Middle frontal gyrus (tissue), 1 donor: ENCODE results near the gene RNF125.
"Not testable (repeated sequence)": the region's sequence is repeated elsewhere in the genome, so short reads cannot be mapped to it uniquely, and the experiment has no call there.

Experiments used
- DNase-seq: peaks from one replicate; pipeline ENCODE4 v3.0.0-alpha.2; 2015; ENCODE audit warnings: low spot score; ENCODE audit errors: extremely low spot score

RNF125 gene

DNA sequence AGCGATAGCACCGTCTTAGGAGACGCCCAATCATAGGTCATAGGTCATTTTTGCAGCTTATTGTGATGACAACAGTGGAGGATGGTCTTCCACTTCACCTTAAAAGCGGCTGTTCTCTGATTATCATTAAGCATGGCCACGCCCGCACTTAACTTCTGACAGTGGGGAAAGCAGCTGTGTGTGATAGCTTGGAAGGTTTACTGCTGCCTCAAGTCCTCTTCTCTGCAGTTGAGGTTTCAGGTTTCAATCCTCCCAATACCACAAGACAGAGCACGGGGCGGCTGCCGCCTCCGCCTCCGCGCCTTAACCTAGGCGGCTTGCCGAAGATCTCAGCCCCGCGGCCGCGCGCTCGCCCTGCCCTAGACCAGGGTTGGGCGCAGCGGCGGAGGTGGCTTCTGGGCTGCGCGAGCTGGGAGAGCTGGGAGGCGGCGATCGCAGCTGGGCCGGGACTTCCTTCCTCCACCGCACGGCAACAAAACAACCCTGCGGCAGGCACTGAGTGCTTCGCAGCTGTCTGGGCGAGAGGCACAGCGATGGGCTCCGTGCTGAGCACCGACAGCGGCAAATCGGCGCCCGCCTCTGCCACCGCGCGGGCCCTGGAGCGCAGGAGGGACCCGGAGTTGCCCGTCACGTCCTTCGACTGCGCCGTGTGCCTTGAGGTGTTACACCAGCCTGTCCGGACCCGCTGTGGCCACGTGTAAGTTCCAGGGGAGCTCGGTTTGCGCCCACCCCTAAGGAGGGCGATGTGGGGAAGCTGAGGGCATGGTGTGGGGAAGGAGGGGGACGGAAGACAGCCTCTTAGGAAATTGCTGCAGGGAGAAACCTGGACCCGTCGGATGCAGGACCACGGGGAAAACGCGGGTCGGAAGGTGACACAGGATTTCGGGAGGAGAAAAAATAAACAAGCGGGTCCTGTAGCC is at the start of gene RNF125:
RNF125 (plus strand) TSS at position 495 of the 920 bp plus-strand sequence; CDS start at position 534, 39 bp downstream.
- peak; percentile 60 for DNase-seq

DNA sequence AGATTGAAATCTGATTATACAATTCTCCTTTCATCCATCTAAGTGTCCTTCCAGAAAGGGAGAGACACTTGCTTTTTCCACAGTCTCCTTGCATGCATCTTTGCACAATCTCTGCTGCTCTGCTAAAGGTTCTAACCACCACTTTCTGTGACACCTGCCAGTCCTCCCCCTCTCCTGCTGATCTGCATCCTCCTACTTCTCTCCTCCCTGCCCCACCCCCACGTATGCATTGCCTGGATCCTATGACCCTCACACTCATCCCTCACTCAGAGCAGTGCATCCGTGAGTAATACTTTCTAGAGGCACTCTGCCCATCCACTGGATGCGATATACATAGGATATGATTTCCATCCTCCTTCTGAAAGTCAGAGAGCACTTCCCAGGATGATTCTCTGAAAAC is 48.0 kb upstream of the RNF125 start:
- DNase-seq = no peak

DNA sequence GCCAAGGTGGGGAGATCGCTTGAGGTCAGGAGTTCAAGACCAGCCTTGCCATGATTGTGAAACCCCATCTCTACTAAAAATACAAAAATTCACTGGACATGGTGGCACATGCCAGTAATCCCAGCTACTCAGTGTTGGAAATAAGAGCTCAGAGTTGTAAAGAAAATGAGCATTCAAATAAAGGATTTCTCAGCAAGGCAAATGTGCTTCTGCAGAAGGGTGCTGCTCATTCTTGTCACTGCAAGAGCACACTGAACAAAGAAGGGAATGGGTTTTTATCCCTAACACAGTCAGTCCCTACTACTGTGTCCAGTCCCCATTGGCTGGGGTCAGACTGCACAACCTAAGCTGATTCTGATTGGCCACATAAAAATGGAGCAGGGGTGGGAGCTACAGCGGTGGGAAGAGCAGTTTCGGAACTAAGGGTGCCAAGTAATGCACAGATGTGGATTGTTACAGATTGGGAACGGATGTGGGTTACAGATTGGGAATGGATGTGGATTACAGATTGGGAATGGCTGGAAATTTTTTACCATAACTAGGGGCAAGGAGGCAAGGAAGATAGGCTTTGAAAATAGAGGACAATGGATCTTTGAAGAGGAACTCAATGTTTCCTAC is 44.6 kb upstream of the RNF125 start:
- no peak for DNase-seq

DNA sequence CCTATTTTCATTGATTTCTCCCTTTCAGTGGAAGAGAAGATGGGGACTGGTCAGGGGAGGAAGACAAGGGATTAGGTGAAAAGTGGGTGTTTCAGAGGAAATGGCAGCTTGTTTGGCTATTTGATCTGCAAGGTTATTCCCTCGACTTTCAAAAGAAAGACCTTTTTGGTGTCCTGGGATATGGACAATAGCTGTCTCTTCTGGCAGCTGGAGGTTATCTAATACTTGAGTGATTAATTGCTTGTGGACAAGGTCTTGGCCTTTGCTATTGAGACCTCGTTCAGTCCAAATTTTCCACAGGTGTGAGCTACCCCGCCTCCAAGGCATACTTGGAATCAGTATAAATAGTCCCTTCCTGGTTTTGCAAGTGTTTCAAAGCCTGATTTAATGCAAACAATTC is 42.4 kb upstream of the RNF125 start:
- no peak for DNase-seq

DNA sequence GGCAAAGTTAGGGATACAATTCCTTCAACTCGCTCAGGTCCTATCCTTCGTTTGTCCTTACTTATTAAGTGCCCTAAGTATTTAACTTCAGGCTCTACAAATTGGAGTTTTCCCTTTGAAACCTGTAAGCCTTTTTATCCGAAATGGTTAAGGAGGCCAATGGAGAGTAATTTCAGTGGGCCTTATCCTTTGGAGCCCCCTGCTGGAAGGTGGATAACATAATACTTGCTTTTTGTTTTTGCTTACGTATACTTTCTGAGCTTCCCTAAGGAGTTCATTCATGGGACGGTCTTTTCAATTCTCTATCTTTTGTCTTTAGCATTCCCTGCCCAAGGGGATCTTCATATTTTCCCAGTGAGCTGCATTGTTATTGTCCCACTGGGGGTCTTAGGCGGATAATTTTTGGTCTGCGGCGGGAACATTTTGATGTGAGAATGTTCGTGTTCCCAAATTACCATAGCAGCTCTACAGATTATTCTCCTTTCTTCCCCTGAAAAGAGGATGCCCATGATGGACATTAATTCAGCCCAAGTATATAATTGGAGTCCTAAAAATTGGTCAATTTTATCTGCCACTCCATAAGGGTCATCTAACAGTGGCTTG is 41.3 kb upstream of the RNF125 start:
- DNase-seq = peak; percentile 15

DNA sequence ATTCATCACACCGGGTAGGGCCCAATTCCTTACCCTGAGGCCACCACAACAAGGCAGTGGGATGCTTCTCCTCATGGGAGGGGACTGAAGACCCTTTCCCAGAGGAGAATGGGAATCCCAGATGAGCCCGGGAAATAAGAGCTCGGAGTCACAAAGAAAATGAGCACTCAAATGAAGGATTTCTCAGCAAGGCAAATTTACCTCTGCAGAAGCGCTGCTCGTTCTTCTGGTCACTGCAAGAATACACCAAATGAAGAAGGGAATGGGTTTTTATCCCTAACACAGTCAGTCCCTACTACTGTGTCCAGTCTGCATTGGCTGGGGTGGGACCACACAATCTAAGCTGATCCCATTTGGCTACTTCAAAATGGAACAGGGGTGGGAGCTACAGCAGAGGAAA is 40.0 kb upstream of the RNF125 start:
- DNase-seq = no peak

DNA sequence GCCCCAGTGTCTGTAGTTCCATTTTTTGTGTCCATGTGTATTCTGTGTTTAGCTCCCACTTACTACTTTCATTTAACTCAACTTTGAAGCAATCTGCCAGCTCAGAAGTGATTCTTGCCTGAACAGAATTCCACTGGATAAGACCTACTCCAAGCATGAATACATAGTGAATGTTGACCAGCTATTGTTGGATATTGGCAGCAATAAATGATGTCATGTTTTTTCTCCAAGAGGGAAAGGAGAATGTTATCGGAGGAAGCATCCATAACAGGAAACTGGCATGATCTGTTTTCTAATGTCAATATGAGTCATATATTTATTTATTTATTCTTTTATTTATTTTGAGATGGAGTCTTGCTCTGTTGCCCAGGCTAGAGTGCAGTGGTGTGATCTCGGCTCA is 38.9 kb upstream of the RNF125 start:
- DNase-seq = no peak

DNA sequence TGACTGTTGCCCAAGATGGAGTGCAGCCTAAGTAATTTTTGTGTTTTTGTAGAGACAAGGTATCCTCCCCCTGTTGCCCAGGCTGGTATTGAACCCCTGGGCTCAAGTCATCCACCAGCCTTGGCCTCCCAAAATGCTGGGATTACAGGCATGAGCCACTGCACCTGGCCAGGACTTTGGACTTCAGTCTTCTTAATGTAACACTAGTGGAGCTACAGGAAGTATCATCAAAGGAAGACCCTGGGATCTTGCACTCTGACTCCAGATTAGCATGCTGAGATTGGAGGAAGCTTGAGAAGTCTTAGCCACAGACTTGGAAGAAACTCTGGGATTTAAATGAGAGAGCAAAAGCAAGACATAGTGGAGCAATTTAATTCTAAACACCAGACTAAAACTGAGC is 37.8 kb upstream of the RNF125 start:
- no peak for DNase-seq

DNA sequence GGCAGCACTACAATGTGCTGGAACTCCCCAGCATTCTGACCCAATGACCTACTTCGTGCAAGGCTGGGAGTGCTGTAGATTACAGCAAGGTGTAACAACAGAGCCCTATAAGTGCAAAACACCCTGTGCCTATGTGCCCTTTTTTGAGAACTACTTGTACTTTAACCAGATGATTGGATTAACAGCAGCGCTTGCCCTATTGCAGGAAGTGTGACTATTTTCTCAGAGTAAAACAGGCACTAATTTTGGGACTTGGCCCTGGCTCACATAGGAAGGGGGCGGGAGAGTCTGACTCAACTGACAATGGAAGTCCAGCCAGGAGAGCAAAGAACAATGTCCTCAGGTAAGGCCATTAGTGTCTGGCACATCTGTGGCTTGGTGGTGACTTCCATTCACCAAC is 35.6 kb upstream of the RNF125 start:
- DNase-seq = no peak

DNA sequence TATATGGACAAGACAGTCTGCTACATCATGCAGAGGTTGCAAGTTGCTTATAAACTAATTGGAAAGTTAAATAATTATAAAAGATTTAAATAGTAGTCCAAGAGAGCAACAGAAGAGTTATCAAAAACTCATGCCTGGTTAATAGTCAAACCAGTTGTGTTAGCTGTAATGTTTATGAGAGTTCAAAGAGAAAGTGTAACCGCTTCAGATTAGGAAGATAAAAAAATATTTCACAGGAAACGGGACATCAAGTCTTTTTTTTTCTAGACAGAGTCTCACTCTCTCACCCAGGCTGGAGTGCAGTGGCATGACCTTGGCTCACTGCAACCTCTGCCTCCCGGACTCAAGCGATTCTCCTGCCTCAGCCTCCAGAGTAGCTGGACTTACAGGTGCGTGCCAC is 34.6 kb upstream of the RNF125 start:
- DNase-seq = no peak

DNA sequence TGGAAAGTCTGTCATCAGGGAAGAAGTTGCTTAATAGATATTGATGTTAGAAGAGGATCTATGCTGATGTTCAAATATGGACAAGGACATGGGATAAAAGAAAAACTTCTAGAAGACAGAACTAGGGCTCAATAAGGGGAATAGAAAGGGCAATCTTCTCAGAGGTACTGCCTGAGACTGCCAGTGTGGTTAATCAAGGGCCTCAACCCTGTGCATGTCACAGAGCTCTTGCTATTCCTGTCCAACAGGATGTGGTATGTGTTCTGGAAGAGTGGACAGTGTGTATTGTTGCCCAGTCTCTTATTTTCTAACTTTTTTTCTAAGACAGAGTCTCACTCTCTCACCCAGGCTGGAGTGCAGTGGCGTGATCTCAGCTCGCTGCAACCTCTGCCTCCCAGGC is 27.8 kb upstream of the RNF125 start:
- DNase-seq = no peak

DNA sequence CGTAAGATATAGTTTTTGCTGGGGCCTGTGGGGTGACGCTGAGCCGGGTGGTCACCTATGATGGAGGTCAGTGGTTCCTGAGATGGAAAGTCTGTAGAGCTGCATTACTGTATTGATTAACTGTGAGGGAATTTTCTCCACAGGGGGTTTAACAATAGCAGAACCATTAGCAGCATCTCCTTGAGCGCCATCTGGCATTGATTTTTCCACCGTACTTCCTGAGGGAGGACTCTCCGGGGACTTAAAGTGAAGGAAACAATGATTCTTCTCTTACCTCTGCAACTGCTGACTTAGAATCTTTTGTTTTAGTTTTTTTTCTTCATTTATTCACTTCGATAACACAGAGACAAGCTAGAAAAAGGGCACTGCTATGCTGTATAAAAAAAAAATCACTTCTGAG is 22.6 kb upstream of the RNF125 start:
- no peak for DNase-seq

DNA sequence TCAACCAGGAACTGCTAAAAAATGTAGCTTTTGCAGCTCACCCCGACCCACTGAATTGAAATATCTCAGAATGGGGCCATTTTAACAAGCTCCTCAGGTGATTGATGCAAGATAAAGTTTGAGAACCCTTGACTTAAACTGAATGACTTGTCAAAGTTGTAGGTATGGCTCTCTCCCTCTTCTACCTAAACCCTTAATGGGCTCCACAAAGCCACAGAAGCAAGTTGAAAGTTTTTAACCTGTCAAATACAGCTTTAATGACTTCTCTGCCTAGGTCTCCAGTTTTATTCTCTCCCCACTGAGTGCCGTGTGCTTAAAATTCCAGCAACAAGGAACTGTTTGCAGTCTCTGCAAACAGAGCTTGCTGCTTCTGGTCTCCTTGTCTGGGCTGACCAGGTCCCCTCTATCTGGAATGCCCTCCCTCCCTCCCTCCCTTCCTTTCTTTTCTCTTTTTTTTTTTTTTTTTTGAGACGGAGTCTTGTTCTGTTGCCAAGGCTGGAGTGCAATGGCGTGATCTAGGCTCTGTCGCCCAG is 19.7 kb upstream of the RNF125 start:
- DNase-seq = no peak

DNA sequence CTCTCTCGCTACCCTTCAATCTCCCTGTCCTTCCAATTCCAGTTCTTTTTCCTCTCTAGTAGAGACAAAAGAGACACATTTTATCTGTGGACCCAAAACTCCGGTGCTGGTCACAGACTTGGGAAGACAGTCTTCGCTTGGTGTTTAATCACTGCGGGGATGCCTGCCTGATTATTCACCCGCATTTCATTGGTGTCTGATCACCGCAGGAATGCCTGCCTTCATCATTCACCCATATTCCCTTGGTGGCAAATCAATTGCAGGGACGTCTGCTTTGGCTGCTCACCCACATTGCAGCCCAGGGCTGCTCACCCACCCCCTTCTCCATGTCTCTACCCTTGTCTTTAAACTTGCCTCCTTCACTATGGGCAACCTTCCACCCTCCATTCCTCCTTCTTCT is 17.5 kb upstream of the RNF125 start:
- not testable (repeated sequence) for DNase-seq

DNA sequence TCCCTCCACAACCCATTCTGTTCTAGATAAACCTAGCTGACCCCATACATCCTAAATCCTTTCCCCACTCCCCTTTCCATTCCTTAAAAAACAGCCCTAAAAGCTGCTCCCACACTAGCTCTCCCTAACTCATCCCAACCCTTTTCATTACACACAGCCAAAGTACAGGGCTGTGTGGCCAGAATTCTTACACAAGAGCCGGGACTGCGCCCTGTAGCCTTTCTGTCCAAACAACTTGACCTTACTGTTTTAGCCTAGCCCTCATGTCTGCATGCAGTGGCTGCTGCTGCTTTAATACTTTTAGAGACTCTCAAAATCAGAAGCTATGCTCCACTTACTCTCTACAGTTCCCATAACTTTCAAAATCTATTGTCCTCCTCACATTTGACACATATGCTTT is 14.8 kb upstream of the RNF125 start:
- not testable (repeated sequence) for DNase-seq

DNA sequence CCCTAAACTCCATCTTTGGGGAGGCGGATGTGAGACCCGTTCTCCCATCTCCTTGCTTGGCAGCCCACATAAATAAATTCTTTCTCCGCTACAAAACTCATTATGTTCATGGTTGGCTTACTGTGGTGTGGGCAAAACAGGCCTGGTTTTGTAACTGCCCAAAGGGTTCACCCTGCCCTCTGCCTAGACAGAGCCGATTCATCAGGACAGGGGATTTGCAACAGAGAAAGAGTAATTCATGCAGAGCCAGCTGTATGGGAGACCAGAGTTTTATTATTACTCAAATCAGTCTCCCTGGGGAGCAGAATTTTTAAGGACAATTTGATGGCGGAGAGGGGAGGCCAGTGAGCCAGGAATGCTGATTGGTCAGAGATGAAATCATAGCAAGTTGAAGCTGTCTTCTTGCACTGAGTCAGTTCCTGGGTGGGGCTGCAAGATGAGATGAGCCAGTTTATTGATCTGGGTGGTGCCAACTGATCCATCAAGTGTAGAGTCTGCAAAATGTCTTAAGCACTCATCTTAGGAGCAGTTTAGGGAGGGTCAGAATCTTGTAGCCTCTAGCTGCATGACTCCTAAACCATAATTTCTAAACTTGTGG is 8.4 kb upstream of the RNF125 start:
- no peak for DNase-seq

DNA sequence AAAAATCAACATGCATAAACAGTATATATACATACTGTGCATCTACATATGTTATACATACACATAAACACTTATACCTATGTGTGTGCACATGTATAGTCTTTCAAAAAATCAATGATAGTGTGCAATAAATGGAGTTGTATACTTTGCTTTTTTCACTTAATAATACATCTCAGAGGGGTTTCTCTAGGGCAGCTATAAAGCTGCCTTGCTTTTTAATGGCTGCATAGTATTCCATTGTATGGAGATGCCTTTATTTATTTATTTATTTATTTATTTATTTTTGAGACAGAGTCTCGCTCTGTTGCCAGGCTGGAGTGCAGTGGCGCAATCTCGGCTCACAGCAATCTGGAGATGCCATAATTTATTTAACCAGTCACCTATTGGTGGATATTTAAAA is 7.4 kb upstream of the RNF125 start:
- DNase-seq = no peak

DNA sequence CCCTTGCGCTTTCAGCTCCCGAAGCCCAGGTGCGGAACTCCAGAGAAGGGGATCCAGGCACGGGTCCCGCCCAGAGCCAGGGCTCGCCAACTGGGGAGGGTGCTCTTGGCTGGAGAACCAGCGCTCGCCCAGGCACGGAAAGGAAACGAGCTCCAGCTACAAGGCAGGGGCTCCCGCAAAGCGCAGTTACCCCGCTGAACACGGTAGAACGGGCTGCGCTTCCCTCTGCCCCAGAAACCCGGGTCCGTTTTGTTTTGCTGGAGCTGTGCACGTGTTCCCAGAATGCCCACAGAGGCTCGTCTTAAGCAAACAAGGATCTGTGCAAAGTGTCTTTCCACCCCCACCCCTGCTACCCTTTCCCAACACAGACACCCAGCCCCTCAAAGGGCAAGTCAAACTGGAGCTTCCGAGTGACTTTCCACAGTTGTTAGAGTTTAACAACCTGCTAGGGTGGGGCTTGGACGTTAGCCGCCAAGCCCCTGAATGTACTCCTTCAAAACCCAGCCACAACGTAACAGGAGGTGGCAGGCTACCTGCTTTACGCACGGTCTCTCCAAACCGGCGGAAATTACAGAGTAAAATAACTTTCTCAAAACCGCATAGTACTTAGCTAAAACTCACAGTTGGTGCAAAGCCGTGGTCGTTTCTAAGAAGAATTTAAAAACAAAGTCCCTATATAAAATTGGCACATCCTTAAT is 775 bp downstream of the RNF125 start:
- no peak for DNase-seq

DNA sequence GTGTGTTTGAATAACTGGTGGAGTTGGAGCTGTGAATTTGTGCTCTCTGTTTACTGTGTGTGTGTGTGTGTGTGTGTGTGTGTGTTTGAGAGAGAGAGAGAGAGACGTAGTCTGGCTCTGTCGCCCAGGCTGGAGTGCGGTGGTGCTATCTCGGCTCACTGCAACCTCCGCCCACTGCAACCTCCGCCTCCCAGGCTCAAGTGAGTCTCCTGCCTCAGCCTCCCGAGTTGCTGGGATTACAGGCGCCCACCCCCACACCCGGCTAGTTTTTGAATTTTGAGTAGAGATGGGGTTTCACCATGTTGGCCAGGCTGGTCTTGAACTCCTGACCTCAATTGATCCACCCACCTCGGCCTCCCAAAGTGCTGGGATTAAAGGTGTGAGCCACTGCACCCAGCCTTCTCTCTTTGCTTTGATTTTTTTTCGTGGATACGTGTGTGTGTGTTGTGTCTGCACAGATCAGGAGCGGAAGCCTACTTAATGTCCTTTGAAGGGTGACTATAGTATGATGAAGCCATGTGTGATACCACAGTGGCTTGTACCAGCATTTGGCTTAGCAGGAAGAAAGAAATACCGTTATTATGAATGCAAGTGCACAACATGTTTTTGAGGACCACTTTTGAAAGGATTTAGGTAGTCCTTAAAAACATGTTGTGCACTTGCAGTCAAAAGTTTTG is 1.5 kb downstream of the RNF125 start:
- DNase-seq = not testable (repeated sequence)

DNA sequence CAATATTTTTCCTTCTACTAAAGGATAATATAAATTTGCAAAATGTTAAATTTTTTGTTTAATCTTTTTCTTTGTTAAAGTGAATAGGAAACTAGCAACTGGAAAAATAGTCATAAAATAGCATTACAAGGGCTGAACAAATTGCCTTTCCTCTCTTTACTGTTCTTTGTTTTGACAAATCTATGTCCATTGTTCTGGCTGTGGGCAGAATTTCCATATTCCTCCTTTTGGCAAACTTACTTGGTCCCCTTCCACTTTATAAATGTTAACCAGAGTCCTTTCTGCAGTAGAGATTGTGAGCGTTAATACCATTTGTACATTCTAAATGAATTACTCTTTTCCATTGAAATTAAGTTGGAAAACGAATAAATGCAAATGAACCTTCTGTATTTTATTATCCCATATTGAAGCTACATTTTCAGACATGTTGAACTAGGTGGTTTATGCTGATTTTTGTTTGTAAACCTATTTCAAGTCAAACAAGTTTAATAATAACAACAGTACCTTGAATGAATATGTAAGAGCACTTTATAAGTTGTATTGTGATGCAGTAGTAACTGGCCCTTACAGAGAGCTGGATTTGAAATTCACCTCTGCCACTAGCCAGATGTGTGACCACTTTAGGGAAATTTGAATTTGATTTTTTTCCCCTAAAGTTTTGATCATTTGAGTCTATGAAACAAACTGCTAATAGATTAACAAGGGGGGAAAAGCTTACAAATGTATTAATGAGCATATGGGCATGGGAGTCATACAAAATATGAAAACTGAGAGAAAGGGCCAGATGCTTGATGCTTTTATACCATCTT is 3.3 kb downstream of the RNF125 start:
- DNase-seq = no peak
